ENCODE data around the gene NUP205.

Gene NUP205

DNA sequence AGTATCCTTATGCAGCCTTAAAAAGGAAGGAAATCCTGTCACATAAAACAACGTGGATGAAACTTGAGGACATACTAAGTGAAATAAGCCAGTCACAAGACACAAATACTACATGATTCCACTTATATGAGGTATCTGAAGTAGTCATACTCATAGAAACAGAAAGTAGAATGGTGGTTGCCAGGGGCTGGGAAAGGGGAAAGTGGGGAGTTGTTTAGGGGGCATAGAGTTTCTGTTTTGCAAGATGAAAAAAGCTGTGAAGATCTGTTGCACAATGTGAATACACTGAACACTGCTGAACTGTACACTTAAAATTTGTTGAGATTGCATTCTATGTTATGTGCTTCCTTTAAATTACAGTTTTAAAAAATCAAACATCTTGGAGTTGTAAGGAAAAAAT lies 2.9 kb downstream of the NUP205 start:
- peaks cover 0 to 4% (median 0%) of the 10 kb centered on the region in 4 experiments for H3K36me3 ChIP-seq (ENCODE audit: control insufficient read depth in 4 of 4, insufficient read depth in 4 of 4, low read length in 3 of 4)
- POLR2A ChIA-PET, result no interaction called here
- CTCF ChIA-PET, result interaction anchor here (4.4 kb wide), 1 partner anchor 145 kb away, joined by 15 read pairs; no protein-coding TSS in a partner anchor

DNA sequence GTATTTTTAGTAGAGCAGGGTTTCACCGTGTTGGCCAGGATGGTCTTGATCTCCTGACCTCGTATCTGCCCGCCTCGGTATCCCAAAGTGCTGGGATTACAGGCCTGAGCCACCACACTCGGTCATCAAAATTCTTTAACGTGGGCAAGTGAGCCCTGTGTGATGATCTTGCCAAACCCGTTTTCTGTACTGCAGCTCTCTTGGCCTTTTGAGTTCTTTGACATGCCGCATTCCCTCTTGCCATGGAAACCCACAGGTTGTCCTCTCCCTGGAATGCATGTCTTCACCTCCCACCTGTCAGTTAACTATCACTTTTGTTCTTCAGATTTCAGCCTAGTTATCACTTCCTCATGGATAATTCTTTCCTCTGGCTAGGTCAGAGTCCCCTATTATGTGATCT lies 5.0 kb downstream of the NUP205 start:
- CTCF ChIA-PET, result interaction anchor here (1.1 to 1.2 kb wide), 2 partner anchors 10 to 52 kb away, joined by 3 to 4 read pairs; no protein-coding TSS in a partner anchor
- Histone ChIP-seq H3K4me1 (ENCODE audit: control extremely low read depth in 1 of 4, control insufficient read depth in 4 of 4, insufficient read depth in 4 of 4, low read length in 3 of 4) (peaks cover 4 to 19% (median 10%) of the 10 kb centered on the region in 4 experiments), H3K4me3 (ENCODE audit: control insufficient read depth in 1 of 7, extremely low read depth in 1 of 7, insufficient read depth in 4 of 7, low read depth in 2 of 7, low read length in 6 of 7) (no peak overlapping the region), H3K27ac (ENCODE audit: insufficient read depth in 1 of 2, low read depth in 1 of 2, low read length in 2 of 2, poor library complexity in 1 of 2, severe bottlenecking in 2 of 2) (no peak overlapping the region), H3K27me3 (replicated peaks in 2 of 5; ENCODE audit: control insufficient read depth in 4 of 5, insufficient read depth in 5 of 5, low read length in 4 of 5) (no peaks in the 10 kb centered on the region), H3K36me3 (ENCODE audit: control insufficient read depth in 4 of 4, insufficient read depth in 4 of 4, low read length in 3 of 4) (peaks cover 0 to 13% (median 5%) of the 10 kb centered on the region in 4 experiments), H3K9me3 (ENCODE audit: control extremely low read depth in 1 of 5, control insufficient read depth in 4 of 5, insufficient read depth in 2 of 5, low read depth in 1 of 5, low read length in 4 of 5) (no peaks in the 10 kb centered on the region)
- 90% methylated on average over 8 of the region's 8 CpGs for WGBS (ENCODE audit: insufficient coverage)
- POLR2A ChIA-PET, result no interaction called here
- no peak for DNase-seq

More for the DNA sequence above, 2.9 kb downstream of the NUP205 start:
- Histone ChIP-seq H3K4me3 (ENCODE audit: control insufficient read depth in 1 of 7, extremely low read depth in 1 of 7, insufficient read depth in 4 of 7, low read depth in 2 of 7, low read length in 6 of 7) (no peak overlapping the region), H3K9me3 (ENCODE audit: control extremely low read depth in 1 of 5, control insufficient read depth in 4 of 5, insufficient read depth in 2 of 5, low read depth in 1 of 5, low read length in 4 of 5) (no peaks in the 10 kb centered on the region), H3K4me1 (ENCODE audit: control extremely low read depth in 1 of 4, control insufficient read depth in 4 of 4, insufficient read depth in 4 of 4, low read length in 3 of 4) (peaks cover 6 to 28% (median 14%) of the 10 kb centered on the region in 4 experiments), H3K27ac (ENCODE audit: insufficient read depth in 1 of 2, low read depth in 1 of 2, low read length in 2 of 2, poor library complexity in 1 of 2, severe bottlenecking in 2 of 2) (no peak overlapping the region), H3K27me3 (replicated peaks in 2 of 5; ENCODE audit: control insufficient read depth in 4 of 5, insufficient read depth in 5 of 5, low read length in 4 of 5) (no peaks in the 10 kb centered on the region)
- WGBS (ENCODE audit: insufficient coverage), result no CpG with 5 or more reads among the region's 1 CpG
- peak in 1 of 3 donors; percentile 8 for DNase-seq

DNA sequence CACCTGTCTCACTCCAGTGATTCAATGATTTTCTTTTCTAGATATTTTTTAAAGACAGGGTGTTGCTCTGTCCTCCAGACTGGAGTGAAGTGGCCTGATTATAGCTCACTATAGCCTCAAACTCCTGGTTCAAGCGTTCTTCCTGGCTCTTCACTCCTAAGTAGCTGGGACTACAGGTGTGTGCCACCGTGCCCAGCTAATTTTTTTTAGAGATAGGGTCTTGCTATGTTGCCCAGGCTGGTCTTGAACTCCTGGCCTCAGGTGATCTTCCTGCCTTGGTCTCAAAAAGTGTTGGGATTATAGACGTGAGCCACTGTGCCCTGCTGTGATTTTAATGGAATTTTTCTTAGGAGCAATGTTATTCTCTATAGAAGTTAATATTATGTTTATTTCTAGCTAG lies 14.1 kb downstream of the NUP205 start:
- no peak for DNase-seq
- no peak overlapping the region for H3K4me3 ChIP-seq (ENCODE audit: control insufficient read depth in 1 of 7, extremely low read depth in 1 of 7, insufficient read depth in 4 of 7, low read depth in 2 of 7, low read length in 6 of 7)
- H3K4me1 ChIP-seq (ENCODE audit: control extremely low read depth in 1 of 4, control insufficient read depth in 4 of 4, insufficient read depth in 4 of 4, low read length in 3 of 4), result no peaks in the 10 kb centered on the region
- no peaks in the 10 kb centered on the region for H3K27me3 ChIP-seq (replicated peaks in 2 of 5; ENCODE audit: control insufficient read depth in 4 of 5, insufficient read depth in 5 of 5, low read length in 4 of 5)
- ChIA-PET CTCF (interaction anchor here (0.9 to 1.3 kb wide), 2 partner anchors 86 to 157 kb away, joined by 3 read pairs; no protein-coding TSS in a partner anchor), POLR2A (interaction anchor here (0.7 kb wide), 1 partner anchor 62 kb away, joined by 3 read pairs; no protein-coding TSS in a partner anchor)
- no peaks in the 10 kb centered on the region for H3K9me3 ChIP-seq (ENCODE audit: control extremely low read depth in 1 of 5, control insufficient read depth in 4 of 5, insufficient read depth in 2 of 5, low read depth in 1 of 5, low read length in 4 of 5)
- peaks cover 12 to 43% (median 33%) of the 10 kb centered on the region in 4 experiments for H3K36me3 ChIP-seq (ENCODE audit: control insufficient read depth in 4 of 4, insufficient read depth in 4 of 4, low read length in 3 of 4)
- 100% methylated on average over 2 of the region's 3 CpGs for WGBS (ENCODE audit: insufficient coverage)
- H3K27ac ChIP-seq (ENCODE audit: insufficient read depth in 1 of 2, low read depth in 1 of 2, low read length in 2 of 2, poor library complexity in 1 of 2, severe bottlenecking in 2 of 2), result no peak overlapping the region

DNA sequence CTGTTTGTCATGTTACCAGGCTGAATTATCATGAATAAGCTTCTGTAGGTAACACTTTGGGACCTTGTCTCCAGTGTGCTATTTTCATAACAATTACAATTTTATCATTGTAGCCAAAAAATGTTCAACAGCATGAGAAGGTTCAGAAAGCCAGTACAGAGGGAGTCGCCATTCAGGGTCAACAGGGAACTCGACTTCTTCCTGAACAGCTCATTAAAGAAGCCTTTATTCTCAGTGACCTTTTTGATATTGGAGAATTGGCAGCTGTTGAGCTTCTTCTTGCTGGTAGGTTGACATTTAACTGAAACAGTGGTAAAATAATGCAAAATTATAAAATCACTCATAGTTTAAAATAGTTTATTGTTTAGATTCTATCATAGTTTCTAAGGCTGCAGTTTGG lies 15.8 kb downstream of the NUP205 start:
- POLR2A ChIA-PET, result no interaction called here
- no peak for DNase-seq
- peaks cover 19 to 59% (median 42%) of the 10 kb centered on the region in 4 experiments for H3K36me3 ChIP-seq (ENCODE audit: control insufficient read depth in 4 of 4, insufficient read depth in 4 of 4, low read length in 3 of 4)
- H3K9me3 ChIP-seq (ENCODE audit: control extremely low read depth in 1 of 5, control insufficient read depth in 4 of 5, insufficient read depth in 2 of 5, low read depth in 1 of 5, low read length in 4 of 5), result no peaks in the 10 kb centered on the region
- no peaks in the 10 kb centered on the region for H3K27me3 ChIP-seq (replicated peaks in 2 of 5; ENCODE audit: control insufficient read depth in 4 of 5, insufficient read depth in 5 of 5, low read length in 4 of 5)
- WGBS (ENCODE audit: insufficient coverage), result no CpG with 5 or more reads among the region's 2 CpGs
- H3K27ac ChIP-seq (ENCODE audit: insufficient read depth in 1 of 2, low read depth in 1 of 2, low read length in 2 of 2, poor library complexity in 1 of 2, severe bottlenecking in 2 of 2), result no peak overlapping the region
- no peaks in the 10 kb centered on the region for H3K4me1 ChIP-seq (ENCODE audit: control extremely low read depth in 1 of 4, control insufficient read depth in 4 of 4, insufficient read depth in 4 of 4, low read length in 3 of 4)
- H3K4me3 ChIP-seq (ENCODE audit: control insufficient read depth in 1 of 7, extremely low read depth in 1 of 7, insufficient read depth in 4 of 7, low read depth in 2 of 7, low read length in 6 of 7), result no peak overlapping the region
- CTCF ChIA-PET, result interaction anchor here (0.9 to 1.6 kb wide), 4 partner anchors 11 to 173 kb away, joined by 3 to 4 read pairs (median 4); no protein-coding TSS in a partner anchor

DNA sequence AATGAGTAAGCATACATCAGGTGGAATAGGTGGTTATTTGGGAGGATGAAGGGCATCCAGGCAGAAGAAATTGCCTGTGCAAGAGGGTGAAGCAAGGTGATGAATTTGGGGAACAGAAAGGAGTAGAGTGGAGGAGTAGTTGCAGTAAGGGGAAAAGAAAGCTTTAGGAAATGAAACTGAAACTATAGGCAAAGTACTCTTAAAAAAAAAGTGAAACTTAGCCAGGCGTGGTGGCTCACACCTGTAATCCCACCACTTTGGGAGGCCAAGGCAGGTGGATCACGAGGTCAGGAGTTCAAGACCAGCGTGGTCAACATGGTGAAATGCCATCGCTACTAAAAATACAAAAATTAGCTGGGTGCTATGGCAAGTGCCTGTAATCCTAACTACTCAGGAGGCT lies 17.6 kb downstream of the NUP205 start:
- H3K9me3 ChIP-seq (ENCODE audit: control extremely low read depth in 1 of 5, control insufficient read depth in 4 of 5, insufficient read depth in 2 of 5, low read depth in 1 of 5, low read length in 4 of 5), result no peaks in the 10 kb centered on the region
- ChIA-PET CTCF (no interaction called here), POLR2A (no interaction called here)
- no peak overlapping the region for H3K27ac ChIP-seq (ENCODE audit: insufficient read depth in 1 of 2, low read depth in 1 of 2, low read length in 2 of 2, poor library complexity in 1 of 2, severe bottlenecking in 2 of 2)
- H3K4me3 ChIP-seq (ENCODE audit: control insufficient read depth in 1 of 7, extremely low read depth in 1 of 7, insufficient read depth in 4 of 7, low read depth in 2 of 7, low read length in 6 of 7), result no peak overlapping the region
- 80% methylated on average over 4 of the region's 4 CpGs for WGBS (ENCODE audit: insufficient coverage)
- no peaks in the 10 kb centered on the region for H3K4me1 ChIP-seq (ENCODE audit: control extremely low read depth in 1 of 4, control insufficient read depth in 4 of 4, insufficient read depth in 4 of 4, low read length in 3 of 4)
- H3K36me3 ChIP-seq (ENCODE audit: control insufficient read depth in 4 of 4, insufficient read depth in 4 of 4, low read length in 3 of 4), result peaks cover 30 to 73% (median 55%) of the 10 kb centered on the region in 4 experiments
- H3K27me3 ChIP-seq (replicated peaks in 2 of 5; ENCODE audit: control insufficient read depth in 4 of 5, insufficient read depth in 5 of 5, low read length in 4 of 5), result no peaks in the 10 kb centered on the region
- DNase-seq, result peak in 1 of 3 donors; percentile 7

DNA sequence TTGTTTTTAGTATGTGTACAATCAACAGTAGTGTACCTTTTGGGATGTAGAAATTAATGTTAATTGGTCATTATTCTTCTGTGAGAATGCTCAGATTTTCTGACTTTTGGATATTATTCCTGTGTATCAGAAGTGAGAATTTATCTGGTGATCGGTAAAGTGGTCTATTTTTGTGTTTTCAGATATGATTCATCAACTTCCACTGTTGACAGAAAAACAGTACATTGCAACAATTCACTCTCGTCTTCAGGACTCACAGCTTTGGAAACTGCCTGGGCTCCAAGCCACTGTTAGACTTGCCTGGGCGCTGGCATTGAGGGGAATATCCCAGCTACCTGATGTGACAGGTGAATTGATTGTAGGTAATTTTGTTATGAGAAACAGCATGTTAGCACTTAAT lies 20.9 kb downstream of the NUP205 start:
- no peak overlapping the region for H3K27ac ChIP-seq (ENCODE audit: insufficient read depth in 1 of 2, low read depth in 1 of 2, low read length in 2 of 2, poor library complexity in 1 of 2, severe bottlenecking in 2 of 2)
- H3K4me3 ChIP-seq (ENCODE audit: control insufficient read depth in 1 of 7, extremely low read depth in 1 of 7, insufficient read depth in 4 of 7, low read depth in 2 of 7, low read length in 6 of 7), result no peak overlapping the region
- ChIA-PET CTCF (no interaction called here), POLR2A (interaction anchor here (0.6 kb wide), 1 partner anchor 37 kb away, joined by 9 read pairs; no protein-coding TSS in a partner anchor)
- 100% methylated on average over 1 of the region's 3 CpGs for WGBS (ENCODE audit: insufficient coverage)
- H3K9me3 ChIP-seq (ENCODE audit: control extremely low read depth in 1 of 5, control insufficient read depth in 4 of 5, insufficient read depth in 2 of 5, low read depth in 1 of 5, low read length in 4 of 5), result no peaks in the 10 kb centered on the region
- DNase-seq, result no peak
- no peaks in the 10 kb centered on the region for H3K4me1 ChIP-seq (ENCODE audit: control extremely low read depth in 1 of 4, control insufficient read depth in 4 of 4, insufficient read depth in 4 of 4, low read length in 3 of 4)
- H3K27me3 ChIP-seq (replicated peaks in 2 of 5; ENCODE audit: control insufficient read depth in 4 of 5, insufficient read depth in 5 of 5, low read length in 4 of 5), result no peaks in the 10 kb centered on the region
- peaks cover 36 to 92% (median 69%) of the 10 kb centered on the region in 4 experiments for H3K36me3 ChIP-seq (ENCODE audit: control insufficient read depth in 4 of 4, insufficient read depth in 4 of 4, low read length in 3 of 4)

DNA sequence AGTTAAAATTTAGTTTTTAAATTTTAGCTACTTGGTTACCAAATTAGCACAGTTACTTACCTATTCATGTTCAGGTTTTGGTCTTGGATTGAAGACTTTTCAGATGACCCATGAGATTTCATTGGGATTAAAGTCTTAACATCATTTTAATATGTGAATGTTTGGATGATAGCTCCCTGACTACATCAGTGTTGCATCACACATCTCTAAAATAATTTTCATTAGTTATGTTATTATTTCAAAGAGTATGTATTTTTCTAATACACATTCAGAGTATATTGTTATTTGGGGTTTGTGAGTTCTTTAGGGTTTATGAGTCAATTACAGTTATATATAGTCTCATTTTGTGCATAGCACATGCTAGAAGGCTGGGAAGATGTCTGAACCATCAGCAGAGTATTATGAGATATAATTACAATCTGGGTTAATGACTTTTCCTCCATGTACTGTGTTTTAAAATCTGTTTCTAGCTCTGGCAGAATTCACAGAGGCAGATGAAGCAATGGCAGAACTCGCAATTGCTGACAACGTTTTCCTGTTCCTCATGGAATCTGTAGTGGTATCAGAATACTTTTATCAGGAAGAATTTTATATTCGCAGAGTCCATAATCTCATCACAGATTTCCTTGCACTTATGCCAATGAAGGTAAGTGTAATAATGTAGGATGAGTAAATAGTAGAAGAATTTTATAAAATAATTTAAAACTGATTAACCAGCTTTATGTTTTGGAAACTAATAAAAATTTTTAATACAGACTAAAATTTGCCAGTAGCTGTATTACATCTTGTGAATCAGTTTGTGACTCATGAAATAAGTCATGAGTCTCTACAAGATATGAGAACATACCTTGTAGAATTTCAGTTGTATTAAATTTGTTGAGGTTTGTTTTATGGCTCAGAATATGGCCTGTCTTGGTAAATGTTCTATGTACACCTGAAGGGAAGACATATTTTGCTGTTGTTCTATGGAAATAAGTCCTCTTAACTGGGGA lies 26.9 kb downstream of the NUP205 start:
- Histone ChIP-seq H3K36me3 (ENCODE audit: control insufficient read depth in 4 of 4, insufficient read depth in 4 of 4, low read length in 3 of 4) (peaks cover 36 to 95% (median 54%) of the 10 kb centered on the region in 4 experiments), H3K9me3 (ENCODE audit: control extremely low read depth in 1 of 5, control insufficient read depth in 4 of 5, insufficient read depth in 2 of 5, low read depth in 1 of 5, low read length in 4 of 5) (peaks cover 0 to 4% (median 0%) of the 10 kb centered on the region in 5 experiments), H3K4me1 (ENCODE audit: control extremely low read depth in 1 of 4, control insufficient read depth in 4 of 4, insufficient read depth in 4 of 4, low read length in 3 of 4) (no peaks in the 10 kb centered on the region), H3K27ac (ENCODE audit: insufficient read depth in 1 of 2, low read depth in 1 of 2, low read length in 2 of 2, poor library complexity in 1 of 2, severe bottlenecking in 2 of 2) (no peak overlapping the region), H3K27me3 (replicated peaks in 2 of 5; ENCODE audit: control insufficient read depth in 4 of 5, insufficient read depth in 5 of 5, low read length in 4 of 5) (no peaks in the 10 kb centered on the region), H3K4me3 (ENCODE audit: control insufficient read depth in 1 of 7, extremely low read depth in 1 of 7, insufficient read depth in 4 of 7, low read depth in 2 of 7, low read length in 6 of 7) (no peak overlapping the region)
- POLR2A ChIA-PET, result no interaction called here
- CTCF ChIA-PET, result interaction anchor here (1.1 to 1.4 kb wide), 2 partner anchors 15 to 145 kb away, joined by 3 to 4 read pairs; no protein-coding TSS in a partner anchor
- 80% methylated on average over 1 of the region's 3 CpGs for WGBS (ENCODE audit: insufficient coverage)
- DNase-seq, result no peak
